Activated CD4-positive, alpha-beta T cell treated with anti-CD3 and anti-CD28 coated beads, Interleukin-2, amount 50 U/mL, for 24 hours (primary cell): Measurements from ENCODE around the gene ANKRD16.
"Not testable (repeated sequence)": the region's sequence is repeated elsewhere in the genome, so short reads cannot be mapped to it uniquely, and the experiment has no call there.

Source experiments
- DNase-seq, 2 donors: peaks; one replicate each; pipeline ENCODE4 v3.0.0-alpha.2; 2020; ENCODE audit warnings: low read depth in 1 of 2, low spot score in 1 of 2

Gene ANKRD16

DNA sequence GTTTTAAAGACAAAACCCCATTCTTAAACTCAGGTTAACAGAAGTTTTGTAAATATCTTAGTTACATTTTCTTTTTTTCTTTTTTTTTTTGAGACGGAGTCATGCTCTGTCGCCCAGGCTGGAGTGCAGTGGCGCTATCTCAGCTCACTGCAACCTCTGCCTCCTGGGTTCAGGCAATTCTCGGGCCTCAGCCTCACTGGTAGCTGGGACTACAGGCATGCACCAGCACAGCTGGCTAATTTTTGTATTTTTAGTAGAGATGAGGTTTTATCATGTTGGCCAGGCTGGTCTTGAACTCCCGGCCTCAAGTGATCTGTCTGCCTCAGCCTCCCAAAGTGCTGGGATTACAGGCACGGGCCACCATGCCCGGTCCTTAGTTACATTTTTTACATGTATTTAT is 12.7 kb downstream of the ANKRD16 start:
- not testable (repeated sequence) for DNase-seq

DNA sequence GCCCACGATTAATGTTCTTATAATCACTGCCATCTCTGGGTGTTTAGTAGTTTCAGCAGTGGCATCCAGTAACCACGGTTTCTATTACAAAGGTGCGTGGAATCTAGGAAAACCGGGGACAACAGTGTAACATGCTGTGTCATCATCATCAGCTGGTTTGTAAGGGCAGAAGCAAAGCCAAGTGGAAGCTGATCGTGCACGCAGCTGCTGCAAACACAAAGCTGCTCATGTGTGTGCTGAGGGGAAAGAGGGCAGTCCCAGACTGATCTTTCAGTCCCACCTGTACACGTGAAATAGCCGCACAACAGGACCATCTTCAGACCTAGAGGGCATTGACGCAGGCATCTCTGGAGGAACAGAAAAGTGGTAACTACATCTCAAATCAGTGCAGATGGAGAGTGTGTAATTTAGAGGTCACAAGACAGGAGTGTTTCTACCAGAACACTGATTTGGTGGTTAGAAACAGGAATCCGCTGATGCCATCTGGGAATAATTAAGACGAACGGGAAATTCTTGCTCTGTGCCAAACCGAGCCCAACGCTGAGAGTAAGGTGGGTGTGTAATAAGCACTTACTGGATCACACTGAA is 13.4 kb downstream of the ANKRD16 start:
- DNase-seq: no peak

DNA sequence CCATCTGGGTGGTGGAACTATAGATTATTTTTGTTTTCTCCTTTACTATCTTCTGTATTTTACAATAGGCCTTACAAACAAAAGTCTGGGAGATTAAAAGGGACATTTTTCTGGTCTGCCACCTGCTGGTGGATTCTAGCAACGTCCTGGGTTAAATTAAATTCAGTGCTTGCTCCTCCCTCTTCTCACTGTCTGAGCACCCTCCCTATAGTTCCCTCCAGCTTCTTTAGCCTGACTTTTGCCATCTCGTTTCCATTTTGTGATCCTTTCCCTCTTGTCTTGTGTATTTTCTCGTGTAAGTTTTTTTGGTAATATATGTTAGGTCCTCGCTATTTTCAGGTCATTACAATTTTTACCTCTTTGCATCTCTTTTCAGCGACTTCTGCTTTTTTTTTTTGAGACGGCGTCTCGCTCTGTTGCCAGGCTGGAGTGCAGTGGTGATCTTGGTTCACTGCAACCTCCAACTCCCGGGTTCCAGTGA is 16.1 kb downstream of the ANKRD16 start:
- DNase-seq: peak; percentile 29 to 63

DNA sequence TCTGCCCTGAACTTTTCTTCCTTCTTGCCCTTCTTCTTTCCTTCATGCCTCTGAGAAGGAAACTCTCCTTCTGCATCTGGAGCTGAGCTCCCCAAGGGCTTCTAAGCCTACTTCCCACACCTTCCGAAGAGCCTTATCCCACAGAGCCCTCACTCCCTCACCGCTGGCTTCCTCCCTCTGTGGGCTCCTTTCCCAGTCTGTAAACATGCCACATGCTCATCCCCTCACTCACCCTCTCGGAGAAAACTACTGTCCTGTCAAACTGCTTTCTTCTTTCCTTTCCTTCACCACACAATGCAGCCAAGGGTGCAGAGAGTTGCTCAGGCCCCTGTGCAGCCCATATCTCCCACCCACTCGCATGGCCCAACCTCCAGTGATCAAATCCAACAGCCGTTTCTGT is 18.1 kb downstream of the ANKRD16 start:
- DNase-seq: no peak

DNA sequence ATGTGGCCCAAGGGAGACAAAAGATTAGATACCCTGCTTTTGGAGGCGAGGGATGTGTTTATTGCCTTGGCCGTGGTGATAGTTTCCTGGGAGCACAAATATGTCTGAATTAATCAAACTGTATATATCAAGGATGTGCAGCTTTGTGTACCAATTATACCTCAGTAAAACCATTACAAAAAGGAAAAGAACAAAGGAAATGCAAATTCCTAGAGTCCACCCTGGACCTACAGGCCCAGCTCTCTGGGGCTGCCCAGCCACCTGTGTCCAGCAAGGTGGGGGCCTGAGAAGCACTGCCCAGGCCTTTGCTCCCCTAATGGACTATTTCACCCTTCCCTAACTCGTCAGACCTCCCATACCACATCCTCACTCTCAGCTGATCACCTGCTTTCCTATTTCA is 20.5 kb downstream of the ANKRD16 start:
- no peak for DNase-seq

DNA sequence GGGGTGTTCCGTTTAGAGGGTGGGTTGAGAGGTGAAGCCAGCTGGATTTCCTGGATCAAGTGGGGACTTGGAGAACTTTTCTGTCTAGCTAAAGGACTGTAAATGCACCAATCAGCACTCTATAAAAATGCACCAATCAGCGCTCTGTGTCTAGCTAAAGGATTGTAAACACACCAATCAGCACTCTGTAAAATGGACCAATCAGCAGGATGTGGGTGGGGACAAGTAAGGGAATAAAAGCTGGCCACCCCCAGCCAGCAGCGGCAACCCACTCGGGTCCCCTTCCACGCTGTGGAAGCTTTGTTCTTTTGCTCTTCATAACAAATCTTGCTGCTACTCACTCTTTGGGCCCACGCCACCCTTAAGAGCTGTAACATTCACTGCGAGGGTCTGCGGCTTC is 21.3 kb downstream of the ANKRD16 start:
- not testable (repeated sequence) for DNase-seq

DNA sequence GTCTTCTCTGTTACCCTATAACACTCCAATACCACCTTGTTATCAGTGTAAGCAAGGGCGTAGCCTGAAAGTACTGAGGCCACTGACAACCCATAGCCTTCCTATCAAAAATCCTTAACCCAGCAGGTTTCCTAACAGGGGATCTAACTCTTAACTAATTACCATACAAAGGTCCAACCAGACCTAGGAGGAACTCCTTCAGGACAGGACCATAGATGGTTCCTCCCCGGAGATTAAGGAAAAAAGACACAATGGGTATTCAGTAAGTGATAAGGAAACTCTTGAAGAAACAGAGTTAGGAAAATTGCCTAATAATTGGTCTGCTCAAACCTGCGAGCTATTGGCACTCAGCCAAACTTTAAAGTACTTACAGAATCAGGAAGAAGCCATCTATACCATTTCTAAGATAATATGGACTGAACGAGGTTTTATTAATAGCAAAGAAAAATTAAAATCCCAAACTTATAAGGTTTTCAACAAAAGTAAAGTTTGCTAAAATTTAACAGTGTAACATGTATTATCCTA is 22.5 kb downstream of the ANKRD16 start:
- not testable (repeated sequence) for DNase-seq

DNA sequence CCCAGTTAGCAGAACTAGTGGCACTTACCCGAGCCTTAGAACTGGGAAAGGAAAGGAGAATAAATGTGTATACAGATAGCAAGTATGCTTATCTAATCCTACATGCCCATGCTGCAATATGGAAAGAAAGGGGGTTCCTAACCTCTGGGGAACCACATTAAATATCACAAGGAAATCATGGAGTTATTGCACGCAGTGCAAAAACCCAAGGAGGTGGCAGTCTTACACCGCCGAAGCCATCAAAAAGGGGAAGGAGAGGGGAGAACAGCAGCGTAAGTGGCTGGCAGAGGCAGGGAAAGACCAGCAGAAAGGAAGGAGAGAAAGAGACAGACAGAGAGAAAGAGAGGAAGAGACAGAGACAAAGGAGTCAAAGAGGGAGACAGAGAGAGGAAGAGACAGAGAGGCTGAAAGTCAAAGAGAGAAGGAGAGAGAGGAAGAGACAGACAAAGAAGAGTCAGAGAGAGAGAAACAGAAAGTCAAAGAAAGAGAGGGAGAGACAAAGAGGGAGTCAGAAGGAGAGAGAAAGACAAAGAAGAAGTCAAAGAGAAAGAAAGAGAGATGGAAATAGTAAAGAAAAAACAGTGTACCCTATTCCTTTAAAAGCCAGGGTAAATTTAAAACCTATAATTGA is 23.1 kb downstream of the ANKRD16 start:
- DNase-seq: not testable (repeated sequence)

DNA sequence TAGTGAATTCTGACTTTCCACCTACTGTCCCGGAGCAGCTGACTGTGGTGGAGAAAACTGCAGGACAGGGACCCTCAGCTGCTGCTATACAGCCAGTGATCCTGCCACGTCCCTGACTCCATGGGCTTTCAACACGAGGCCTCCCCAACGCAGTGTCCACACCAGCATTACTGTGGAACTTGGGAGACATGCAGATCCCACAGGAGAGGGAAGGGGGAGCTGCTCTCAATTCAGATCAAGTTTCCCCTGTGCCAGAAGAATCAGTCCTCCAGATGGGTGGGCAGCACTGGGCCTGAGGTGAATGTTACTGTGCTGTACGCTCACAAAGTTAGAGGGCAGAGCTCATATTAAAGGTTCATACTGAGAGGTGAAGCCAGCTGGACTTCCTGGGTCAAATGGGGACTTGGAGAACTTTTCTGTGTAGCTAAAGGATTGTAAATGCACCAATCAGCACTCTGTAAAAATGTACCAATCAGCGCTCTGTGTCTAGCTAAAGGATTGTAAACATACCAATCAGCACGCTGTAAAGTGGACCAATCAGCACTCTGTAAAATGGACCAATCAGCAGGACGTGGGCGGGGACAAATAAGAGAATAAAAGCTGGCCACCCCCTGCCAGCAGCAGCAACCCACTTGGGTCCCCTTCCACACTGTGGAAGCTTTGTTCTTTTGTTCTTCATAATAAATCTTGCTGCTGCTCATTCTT is 26.6 kb downstream of the ANKRD16 start:
- not testable (repeated sequence) for DNase-seq

DNA sequence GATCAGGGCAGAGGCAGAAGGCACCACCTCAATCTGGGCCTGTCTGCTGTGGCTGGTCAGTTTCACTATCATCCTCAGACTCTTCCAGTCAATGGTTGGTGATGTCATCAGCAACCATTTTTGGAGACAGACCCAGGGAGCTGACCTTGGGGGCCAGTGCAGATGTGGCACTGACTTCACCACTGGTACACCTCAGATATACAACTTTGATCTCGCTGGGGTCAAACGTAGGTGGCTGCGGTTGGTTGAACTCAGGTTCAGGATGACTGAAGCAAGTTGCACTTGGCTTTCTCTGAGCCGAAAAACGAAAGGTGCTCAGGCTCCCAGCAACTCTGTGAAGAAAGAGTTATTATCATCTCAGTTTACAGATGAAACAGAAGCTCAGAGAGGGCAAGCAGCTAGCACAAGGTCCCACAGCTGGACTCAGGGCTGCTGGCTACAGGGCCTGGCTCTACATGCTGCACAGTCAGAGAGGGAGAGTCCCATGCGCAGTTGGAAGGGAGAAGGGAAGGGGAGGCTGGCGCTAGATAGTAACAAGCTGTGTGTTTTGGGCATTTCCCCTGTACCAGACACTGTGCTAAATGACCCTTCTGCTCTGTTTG is 27.2 kb downstream of the ANKRD16 start:
- DNase-seq: no peak

DNA sequence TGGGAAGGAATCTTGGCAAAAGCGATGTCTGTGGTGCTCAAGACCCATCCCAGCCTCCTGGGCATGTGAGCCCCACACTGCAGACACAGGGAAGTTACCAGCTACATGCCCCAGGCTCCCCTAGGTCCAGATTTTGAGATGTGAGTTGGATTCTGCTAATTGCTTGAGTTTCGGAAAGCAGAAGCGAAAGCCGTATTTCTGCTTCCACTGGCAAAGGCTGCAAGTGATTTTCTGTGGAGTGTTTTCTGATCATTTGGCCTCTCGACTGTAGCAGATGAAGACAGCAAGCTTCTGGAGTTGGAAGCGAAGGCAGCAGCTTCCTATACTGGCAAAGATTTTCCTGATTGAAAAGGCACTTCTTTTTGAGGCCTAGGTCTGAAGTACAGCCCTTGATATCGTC is 29.6 kb downstream of the ANKRD16 start:
- no peak for DNase-seq

DNA sequence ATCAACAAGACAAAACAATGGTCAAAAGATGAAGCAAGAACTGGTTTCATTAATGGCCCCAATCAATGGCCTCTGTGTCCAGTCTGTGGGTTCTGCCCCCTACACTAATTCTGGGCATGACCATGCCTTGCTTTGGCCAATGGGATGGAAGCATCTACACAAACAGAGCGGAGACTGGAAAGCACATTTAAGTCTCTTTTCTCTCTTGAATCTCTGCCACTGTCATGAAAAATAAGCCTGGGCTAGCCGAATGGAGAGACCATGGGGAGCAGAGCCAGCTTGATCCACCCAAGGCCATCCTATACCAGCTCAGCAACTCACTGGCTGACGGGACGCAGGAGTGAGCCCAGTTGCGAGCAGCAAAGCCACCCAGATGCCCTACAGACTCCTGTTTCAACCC is 30.9 kb downstream of the ANKRD16 start:
- DNase-seq: no peak

DNA sequence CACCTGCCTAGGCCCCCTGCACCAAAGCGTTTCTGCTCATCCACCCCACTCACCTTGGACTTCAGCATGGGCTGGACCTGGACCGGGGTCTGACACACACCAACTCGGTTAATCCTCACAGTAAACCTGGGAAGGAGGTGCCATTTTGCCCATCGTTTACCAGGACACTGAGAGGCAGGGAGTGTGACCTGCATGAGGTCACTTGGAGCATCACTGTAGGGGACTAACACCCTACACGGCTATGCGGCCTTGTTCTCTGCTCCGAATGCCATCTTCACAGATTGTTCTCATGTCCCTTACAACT is 33.0 kb downstream of the ANKRD16 start:
- no peak for DNase-seq

DNA sequence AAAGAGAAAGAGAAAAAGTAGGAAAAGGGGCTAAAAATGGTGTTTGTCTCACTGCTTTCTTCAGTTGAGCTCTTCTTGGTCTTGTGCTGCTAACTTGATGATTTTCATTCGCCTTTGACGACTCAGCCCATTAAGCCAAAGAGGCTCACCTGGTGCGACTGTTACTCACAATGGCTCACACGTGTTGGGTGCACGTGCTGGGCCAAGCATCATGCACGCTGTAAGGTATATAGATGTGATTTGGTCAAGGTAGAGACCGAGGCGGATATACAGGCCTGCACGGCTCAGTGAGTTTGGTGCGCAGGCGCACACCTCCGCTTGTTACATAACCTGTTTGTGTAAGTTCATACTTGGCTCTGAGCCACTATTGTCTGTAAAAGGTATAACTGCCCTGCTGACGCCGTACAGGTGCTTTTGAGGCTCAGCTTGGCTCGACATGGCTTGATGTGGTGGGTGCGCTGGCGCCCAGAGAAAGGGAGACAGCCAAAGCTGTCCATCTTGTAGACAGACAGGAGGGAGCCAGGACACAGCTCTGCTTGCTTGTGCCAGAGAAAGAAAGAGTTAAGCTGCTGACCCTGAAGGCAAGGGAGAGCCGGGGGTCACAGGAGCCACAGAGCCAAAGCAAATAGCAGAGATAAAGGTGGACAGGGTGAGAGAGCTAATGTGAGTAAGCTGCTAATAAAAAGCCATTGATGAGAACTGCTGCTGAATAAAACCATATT is 33.6 kb downstream of the ANKRD16 start:
- DNase-seq: no peak

DNA sequence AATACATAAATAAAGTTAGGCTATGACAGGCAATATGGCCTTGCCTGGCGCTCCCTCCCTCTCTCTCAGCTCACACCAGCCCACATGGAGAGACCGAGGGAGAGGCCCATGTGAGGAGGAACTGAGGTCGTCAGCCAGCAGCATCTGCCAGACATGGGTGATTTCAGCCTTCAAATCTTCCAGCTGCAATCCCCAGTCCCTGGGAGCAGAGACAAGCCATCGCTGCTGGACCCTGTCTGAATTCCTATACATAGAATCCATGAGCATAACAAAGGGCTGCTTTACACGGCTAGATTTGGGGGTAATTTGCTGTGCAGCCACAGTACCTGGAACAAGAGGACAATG is 35.6 kb downstream of the ANKRD16 start:
- no peak for DNase-seq

DNA sequence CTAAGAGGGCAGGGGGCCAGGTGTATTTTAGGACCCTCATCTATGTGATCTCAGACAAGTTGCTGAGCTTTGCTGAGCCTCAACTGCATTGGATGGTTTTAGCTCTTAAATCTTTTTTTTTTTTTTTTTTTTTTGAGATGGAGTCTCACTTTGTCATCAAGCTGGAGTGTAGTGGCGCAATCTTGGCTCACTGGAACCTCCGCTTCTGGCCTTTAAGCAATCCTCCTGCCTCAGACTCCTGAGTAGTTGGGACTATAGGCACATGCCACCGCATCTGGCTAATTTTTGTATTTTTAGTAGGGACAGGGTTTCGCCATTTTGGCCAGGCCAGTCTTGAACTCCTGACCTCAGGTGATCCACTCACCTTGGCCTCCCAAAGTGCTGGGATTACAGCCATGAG is 43.0 kb downstream of the ANKRD16 start:
- DNase-seq: not testable (repeated sequence)

DNA sequence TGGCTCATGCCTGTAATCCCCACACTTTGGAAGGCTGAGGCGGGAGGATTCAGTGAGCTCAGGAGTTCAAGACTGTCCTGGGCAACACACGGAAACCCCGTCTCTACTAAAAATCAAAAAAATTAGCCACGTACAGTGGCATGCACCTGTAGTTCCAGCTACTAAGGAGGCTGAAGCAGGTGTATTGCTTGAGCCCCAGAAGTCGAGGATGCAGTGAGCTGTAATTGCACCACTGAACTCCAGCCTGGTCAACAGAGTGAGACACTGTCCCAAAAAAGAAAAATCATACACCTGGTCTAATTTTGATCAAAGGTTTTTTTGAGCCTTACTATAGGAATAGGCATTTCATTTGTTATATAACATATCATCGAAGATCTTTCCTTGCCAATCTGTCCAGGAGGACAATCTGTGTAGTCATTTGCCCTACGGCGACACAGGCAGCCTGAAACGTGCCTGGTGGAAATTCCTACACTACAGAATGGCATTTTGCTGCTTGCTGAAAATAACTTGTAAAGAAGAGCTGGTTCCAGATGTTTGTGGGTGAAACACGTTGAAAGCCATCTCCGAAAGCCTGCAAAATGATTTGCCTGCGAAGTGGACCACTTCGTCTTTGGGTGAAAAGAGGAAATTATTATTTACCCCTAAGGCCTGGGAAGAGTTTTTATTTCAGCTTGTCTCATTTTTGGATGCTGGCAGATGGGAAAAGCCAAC is 45.2 kb downstream of the ANKRD16 start:
- DNase-seq: no peak

DNA sequence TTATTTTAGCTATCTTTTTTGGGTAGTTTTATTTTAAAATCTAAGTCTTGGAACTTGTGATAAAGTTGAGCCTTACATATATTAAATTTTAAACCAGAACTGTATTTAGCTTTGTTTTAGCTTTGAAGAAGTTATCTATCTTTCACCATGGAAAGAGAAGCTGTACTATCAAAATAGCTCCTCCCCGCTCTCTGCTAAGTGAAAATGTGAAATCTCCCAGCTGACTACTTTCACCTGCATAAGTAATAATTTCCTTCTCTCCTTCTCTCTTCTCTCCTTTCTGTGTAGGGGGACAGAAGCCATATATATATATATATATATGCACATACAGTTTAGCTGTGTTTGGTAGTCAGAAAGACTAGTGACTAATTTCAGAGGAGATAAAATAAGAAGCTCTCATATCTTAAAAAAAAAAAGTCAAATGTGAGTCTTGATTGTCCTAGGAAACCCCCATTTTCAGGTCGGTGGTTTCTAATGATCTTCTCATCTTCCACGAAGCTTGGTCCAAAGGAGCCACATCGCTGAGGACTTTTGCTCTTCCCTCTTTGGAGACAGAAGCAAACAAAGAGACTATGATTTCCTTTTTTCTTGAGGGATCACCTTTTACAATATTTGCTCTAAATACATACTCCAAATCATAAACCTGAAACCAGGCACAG is 45.9 kb downstream of the ANKRD16 start:
- DNase-seq: no peak

DNA sequence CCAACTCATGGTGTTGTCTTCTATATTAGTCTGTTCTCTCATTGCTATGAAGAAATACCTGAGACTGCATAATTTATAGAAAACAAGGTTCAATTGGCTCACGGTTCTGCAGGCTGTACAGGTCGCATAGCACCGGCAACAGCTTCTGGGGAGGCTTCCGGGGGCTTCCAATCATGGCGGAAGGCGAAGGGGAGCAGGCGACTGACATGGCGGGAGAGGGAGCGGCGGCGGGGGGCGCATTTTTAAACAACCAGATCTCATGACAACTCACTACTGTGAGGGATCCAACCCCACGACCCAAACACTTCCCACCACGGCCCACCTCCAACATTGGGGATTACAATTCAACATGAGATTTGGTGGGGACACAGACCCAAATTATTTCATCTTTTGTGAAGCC is 47.7 kb downstream of the ANKRD16 start:
- DNase-seq: no peak
